Frontal cortex (tissue), 4 donors: ENCODE results near the gene PALM. TPM values are rescaled to one million over a fixed set of nuclear protein-coding genes. Genes with fewer than 3 reads are reported as not detected.

Source experiments
- DNase-seq, 2 donors: peaks; one replicate each; pipeline ENCODE4 v3.0.0; 2012; ENCODE audit warnings: low spot score in 2 of 2
- FAIRE-seq: peaks from 2 replicates; lab custom pipeline; 2012; peaks lifted over from hg19 to GRCh38; lab: Jason Lieb, UNC
- total RNA-seq: library from RNA; depleted of rRNA; stranded (reverse); fragments of >200 nt; gene quantifications from one replicate; pipeline ENCODE4 v1.2.3, GENCODE V29; 2014
- donor health status: control.
- donor health status: control.
- donor health status: control.

PALM gene
- total RNA-seq, 1 donor from 2014 or later = 87.2 TPM

DNA sequence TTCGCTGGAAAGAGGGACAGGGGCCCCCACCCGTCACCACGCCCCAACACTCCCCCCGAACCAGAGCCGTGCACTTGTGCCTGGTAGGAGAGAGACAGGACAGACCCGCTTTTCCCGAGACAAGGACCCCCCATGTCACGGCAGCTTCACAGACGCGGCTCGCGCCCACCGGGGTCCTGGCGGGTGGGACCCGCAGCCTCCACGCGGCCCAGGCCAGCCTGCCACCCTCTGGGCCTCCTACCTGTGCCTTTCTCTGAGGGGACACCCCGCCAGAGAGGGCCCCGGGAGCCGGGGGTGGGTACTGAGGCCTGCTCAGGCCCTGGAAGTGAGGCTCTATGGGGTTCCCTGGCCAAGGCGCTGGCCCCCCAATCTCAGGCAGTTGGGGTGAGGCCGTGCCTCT, 38.2 kb downstream of the PALM start:
- no peak for FAIRE-seq
- no peak for DNase-seq

DNA sequence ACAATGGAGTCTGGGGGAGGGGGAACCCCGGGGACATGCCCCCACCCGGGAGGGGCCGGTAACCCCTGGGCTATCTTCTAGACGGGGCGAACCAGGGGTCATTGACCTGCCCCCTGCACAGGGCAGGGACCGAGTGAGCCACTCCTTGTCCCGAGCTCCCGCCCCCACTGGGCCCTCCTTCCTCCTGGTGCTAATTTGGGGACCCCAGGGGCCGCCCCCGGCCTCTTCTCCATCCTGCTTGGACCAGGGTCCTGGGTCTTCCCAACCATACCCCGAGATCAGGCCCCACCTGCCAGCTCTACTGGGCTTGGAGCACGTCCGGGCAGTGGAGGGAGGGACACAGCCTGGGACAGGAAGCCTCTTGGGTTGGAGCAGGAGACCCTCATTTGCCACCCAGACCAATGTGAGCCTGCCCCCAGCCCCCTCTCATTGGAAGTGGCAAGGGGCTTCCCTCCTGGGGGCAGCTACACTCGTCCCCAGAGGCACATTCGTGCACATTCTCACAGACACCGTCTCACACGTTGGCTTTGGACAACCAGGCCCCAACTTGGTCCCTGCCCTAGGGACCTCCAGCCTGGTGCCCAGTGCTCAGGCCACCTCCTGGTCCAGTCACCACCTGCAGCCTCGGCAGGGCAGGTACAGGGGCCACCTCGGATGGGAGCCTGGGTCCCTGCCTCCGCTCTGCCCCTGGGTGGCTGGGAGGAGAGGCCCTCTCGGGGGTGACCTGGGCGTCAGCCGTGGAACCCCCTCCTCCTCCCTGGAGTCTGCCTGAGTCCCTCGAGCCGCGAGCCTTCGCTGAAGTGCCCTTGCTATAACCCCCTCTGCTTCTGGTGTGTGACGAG, 38.9 kb downstream of the PALM start:
- no peak for DNase-seq
- FAIRE-seq = no peak

DNA sequence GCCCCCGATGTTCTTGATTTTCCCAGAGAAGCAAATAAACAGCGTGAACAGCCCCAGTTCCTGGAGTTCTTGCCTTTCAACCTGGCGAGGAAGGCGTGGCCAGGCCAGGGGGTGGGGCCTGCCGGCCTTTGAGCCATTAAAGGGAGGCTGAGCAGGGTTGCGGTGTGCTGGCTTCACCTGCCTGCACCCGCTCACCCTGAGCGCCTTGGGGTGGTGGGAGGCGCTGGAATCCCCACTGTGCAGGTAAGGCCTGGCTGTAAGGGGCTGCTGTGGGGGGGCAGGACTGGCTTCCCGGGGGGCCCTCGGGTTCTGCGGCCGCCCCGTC, 39.5 kb downstream of the PALM start:
- DNase-seq = no peak
- FAIRE-seq = no peak

DNA sequence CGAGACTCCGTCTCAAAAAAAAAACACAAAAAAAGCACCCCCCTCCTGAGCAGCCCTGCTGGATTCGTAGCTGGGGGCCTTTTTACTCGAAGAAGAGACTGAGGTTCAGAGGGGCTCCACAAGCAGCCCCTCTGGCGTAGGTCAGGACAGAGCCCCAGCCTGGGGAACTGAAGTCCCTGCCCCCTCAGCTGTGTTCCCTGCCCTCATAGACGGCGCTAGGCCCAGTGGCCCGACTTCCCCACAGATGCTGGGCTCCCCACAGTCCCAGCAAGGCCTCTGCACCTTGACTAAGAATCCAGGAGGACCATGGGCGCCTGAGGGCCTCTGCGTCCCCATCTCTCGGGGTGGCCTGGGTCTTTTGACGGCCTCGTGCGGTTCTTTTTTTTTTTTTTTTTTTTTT, 41.1 kb downstream of the PALM start:
- FAIRE-seq = no peak
- DNase-seq = no peak

DNA sequence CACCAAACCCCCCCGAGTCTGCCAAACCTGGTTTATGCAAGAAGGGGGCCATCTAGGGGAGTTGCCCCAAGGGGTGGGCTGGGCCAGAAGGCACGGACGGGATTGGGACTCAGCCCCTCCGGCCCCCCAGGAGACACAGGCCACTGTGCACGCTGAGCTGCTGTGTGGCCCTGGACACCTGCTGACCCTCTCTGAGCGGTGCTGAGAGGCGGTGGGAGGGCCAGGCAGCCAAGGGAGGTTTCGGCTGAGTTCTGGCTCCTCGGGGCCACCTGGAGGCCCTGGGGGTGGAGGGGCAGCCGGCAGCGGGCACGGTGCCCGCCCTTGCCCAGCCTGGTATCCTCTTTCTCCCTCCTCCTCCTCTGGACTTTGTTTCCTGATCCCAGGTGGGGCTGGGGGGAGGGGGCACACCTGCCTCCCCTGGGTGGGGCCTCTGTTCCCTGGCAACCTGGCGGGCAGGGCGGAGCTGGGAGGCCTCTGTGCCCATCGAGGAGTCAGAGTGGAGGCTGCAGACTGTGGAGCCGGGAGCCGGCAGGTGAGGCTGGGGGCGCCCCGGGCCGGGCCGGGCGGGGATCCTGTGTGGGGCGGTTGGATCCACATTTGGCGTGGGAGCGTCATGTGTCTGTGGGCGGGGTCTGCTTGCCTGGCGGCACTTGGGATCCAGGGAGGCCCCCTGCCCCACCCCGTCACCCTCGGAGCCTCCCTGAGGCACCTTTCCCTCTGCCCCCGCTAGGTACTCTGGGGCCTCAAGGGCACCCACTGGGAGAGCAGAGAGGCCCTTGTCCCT, 42.1 kb downstream of the PALM start, which contains the start of gene MISP:
Gene MISP, plus strand, starts transcription at position 473 of the 784 bp plus-strand sequence. CDS start 5,835 bp downstream, outside the sequence.
- FAIRE-seq (no peak), DNase-seq (no peak)

DNA sequence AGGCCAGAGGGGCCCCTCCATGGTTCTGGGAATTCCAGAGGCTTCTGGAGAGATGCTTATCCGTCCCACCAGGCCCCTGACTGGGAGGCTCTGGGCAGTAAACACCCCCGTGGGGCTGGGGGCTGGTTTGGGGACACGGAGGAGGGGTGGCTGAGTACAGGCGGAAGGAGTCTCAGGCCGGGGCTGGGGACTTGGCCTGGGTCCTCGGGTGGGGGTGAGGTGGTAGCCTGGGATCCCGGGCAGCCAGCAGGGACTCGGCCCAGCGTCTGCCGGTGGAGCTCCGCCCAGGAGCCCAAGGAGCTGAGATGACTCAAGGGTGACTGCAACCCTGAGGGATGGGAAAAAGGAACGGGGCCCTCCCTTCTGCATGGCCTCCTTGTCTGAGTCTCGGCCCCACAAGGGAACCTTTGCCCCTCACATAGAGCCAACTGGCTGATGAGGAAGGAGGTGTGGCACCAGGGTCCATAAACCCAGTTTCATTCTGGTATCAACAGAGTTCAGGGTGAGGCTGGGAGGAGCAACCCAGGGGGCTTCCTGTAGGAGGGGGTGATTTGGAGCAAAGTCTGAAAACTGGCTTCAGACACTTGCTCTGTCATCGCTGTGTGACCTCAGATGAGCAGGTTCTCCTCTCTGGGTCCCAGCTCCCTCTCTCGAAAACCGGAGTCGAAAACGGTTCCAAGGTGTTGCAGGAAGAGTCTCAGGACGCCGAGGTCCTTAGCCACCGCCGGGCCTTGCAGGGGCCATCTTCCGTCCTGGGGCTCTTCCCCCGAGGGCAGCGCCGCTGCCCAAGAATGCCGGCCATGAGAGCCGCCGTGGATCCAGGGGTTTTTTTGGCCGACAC, 43.0 kb downstream of the PALM start:
- DNase-seq (no peak), FAIRE-seq (no peak)

DNA sequence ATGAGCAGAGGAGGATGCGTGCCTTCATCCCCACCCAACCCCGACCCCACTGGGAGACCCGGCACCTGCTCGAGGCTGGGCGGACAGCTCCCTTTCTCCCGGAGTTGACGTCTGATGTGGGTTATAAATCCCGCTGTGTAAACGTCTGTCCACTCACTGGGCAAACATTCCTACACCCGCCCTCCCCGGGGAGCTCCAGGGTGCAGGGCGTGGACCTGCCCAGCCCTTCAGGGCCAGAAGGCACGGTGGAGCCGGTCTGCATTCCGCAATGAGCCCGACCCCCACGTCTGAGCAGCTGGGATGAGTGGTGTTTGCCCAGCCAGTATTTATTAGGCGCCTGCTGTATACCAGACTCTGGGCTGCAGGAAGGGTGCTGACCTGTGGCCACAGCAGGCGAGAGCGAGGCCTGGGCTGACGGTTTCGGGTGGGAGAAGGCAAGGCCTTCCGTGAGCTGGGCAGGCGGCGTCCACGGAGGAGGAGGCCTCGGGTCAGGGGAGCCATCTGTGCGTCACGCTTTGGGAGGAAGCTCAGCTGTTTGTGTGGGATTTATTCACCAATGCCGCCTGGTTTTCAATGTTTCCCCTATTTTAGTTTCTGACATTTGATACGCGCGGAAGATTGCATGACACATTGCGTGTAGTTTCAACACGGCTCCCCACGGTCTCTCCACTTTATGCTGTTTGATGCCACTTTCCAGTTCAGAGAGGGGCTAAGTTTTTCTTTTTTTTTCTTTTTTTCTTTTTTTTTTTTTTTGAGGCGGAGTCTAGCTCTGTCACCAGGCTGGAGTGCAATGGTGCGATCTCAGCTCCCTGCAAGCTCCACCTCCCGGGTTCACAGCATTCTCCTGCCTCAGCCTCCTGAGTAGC, 44.1 kb downstream of the PALM start:
- FAIRE-seq = no peak
- peak in 1 of 2 donors; percentile 57 for DNase-seq

DNA sequence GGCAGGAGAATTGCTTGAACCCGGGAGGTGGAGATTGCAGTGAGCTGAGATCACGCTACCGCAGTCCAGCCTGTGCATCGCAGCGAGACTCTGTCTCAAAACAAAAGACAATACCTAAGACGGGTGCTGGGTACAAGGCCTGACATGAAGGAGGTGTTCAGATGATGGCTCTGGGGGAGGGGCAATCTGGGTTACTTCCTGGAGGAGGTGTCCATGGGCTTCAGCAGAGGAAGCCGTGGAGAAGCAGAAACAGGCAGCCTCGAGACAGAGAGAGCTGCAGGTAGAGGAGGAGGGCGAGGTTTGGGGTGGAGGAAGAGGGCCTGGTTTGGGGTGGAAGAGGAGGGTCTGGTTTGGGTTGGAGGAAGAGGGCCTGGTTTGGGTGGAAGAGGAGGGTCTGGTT, 45.8 kb downstream of the PALM start:
- FAIRE-seq (no peak), DNase-seq (no peak)

DNA sequence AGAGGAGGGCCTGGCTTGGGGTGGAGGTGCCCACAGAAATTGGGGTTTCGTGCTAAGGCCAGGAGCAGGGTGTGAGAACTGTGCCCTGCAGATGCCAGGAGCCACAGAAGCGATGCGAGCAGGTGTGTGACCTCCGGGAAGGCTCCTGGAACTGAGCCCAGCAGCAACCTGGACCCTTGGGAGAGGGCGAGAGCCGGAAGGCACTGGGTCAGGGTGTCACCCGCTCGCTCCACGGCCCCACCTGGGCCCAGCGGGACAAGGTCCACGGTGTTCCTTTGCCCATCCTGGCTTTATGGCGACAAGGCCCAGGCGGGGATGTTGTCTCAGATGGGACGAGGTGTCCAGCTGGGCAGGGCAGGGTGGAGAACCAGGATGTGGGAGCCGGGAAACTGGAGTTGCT, 46.3 kb downstream of the PALM start:
- FAIRE-seq (no peak), DNase-seq (no peak)

DNA sequence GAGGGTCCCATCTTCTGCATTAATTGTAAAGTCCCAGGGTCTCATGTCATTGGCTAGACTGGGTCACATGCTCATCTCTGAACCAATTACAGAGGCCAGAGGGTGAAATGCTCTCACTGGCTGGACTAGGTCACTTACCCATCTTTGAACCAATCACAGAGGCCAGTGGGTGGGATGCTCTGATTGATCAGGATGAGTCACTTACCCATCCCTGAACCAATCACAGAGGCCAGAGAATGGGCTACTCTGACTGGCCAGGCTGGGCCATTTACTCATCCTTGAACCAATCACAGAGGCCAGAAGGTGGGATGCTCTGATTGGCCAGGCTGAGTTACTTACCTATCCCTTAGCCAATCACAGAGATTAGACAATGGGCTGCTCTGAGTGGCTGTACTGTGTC, 47.5 kb downstream of the PALM start:
- DNase-seq (peak in 1 of 2 donors; percentile 56), FAIRE-seq (no peak)

DNA sequence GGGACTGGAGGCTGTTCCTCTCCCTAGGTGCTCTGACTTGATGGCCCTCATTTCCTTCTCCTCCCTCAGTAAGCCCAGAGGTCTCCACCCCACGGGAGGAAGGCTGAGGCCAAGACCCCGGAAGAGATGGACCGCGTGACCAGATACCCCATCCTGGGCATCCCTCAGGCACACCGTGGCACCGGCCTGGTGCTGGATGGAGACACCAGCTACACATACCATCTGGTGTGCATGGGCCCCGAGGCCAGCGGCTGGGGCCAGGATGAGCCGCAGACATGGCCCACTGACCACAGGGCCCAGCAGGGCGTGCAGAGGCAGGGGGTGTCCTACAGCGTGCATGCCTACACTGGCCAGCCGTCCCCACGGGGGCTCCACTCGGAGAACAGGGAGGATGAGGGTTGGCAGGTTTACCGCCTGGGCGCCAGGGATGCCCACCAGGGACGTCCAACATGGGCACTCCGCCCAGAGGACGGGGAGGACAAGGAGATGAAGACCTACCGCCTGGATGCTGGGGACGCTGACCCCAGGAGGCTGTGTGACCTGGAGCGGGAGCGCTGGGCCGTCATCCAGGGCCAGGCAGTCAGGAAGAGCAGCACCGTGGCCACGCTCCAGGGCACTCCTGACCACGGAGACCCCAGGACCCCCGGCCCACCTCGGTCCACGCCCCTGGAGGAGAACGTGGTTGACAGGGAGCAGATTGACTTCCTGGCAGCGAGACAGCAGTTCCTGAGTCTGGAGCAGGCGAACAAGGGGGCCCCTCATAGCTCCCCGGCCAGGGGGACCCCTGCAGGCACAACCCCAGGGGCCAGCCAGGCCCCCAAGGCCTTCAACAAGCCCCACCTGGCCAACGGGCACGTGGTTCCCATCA, 48.3 kb downstream of the PALM start:
- DNase-seq (no peak), FAIRE-seq (no peak)

DNA sequence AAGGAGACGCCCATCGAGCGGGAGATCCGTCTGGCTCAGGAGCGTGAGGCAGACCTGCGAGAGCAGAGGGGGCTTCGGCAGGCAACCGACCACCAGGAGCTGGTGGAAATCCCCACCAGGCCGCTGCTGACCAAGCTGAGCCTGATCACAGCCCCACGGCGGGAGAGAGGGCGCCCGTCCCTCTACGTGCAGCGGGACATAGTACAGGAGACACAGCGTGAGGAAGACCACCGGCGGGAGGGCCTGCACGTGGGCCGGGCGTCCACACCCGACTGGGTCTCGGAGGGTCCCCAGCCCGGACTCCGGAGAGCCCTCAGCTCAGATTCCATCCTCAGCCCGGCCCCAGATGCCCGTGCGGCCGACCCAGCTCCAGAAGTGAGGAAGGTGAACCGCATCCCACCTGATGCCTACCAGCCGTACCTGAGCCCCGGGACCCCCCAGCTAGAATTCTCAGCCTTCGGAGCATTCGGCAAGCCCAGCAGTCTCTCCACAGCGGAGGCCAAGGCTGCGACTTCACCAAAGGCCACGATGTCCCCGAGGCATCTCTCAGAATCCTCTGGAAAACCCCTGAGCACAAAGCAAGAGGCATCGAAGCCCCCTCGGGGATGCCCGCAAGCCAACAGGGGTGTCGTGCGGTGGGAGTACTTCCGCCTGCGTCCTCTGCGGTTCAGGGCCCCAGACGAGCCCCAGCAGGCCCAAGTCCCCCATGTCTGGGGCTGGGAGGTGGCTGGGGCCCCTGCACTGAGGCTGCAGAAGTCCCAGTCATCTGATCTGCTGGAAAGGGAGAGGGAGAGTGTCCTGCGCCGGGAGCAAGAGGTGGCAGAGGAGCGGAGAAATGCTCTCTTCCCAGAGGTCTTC, 49.3 kb downstream of the PALM start:
- DNase-seq (no peak), FAIRE-seq (no peak)

DNA sequence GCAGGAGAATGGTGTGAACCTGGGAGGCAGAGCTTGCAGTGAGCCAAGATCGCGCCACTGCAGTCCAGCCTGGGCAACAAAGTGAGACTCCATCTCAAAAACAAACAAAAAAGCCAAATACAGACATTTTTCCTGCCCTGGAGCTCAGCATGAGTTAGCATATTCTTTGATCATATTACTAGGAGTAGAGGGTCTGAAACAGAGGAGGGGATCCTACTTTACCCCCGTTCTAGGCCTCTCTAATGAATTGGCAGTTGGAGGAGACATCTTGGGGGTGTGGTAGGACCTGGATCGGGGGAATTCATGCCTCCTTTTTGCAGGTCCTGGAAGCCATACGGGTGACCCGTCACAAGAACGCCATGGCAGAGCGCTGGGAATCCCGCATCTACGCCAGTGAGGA, 54.4 kb downstream of the PALM start:
- FAIRE-seq (no peak), DNase-seq (no peak)

DNA sequence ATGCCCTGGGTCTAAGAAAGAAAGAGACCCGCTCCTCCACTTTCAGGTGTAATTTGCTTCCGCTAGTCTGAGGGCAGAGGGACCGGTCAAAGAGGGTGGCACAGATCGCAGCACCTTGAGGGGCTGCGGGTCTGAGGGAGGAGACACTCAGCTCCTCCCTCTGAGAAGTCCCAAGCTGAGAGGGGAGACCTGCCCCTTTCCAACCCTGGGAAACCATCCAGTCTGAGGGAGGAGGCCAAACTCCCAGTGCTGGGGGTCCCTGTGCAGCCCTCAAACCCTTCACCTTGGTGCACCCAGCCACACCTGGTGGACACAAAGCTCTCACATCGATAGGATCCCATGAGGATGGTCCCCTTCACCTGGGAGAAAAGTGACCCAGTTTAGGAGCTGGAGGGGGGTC, 55.1 kb downstream of the PALM start:
- no peak for FAIRE-seq

DNA sequence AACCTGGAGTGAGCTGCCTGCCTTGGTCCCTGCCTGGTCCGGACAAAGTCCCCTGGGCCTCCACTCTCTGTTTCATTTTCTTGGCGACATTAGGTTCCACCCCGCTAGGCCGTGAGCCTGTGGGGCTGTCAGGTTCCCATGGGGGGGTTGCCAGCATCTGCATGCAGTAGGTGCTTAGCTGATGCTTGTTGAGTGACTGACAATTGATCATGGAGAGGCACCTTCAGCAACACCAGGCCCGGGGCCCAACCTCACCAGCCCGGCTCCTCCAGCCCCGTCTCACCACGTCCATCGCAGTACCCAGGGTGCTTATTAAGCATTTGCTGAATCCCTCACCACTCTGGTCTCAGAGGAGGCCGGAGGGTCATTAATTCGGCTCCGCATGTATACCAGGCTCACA, 55.6 kb downstream of the PALM start:
- DNase-seq = no peak

More for the DNA sequence above, 55.1 kb downstream of the PALM start:
- no peak for DNase-seq

DNA sequence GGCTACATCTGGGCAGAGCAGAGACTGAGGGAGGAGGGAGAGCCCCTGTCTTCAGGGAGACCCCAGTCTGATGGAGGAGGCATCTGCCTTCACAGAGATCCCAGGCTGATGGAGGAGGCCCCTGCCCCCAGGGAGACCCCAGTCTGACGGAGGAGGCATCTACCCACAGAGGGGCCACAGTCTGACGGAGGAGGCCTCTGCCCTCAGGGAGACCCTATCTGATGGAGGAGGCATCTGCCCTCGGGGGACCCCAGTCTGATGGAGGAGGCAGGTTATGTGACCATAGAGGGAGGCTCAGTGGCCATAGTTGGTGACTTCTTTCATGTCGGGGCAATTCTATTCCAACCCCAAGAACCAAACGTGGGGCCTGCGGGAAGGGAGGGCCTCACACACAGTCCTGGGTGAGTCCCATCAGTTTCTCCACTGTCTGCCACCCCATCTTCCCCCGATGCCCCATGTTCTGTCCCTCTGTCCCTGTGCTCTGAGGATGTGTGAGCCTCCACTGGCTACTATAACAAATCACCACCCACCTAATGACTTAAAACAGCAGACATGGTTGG, 56.5 kb downstream of the PALM start:
- DNase-seq (no peak), FAIRE-seq (no peak)

More for the DNA sequence above, 55.6 kb downstream of the PALM start:
- FAIRE-seq = no peak

DNA sequence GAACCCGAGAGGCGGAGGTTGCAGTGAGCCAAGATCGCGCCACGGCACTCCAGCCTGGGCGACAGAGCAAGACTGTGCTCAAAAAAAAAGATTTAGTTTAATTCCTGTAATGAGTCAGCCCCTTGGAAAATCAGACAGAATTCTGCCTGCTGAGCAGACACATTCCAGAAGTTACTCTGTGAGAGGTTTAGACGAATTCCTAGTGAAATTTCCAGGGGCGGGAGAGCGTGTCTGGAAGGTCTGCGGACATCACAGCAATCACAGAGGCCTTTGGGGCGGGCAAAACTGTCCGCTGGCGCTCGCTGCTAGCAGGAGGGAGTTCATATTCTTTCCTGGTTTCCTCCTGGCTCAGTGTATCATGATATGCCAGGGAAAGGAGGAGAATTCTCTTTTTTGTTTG, 59.7 kb downstream of the PALM start:
- no peak for DNase-seq

More for the DNA sequence above, 59.7 kb downstream of the PALM start:
- no peak for FAIRE-seq
